NB4 (cell line): Measurements from ENCODE around the gene NOP9.

Experiments
- CTCF ChIP-seq: IDR thresholded peaks from one replicate; pipeline ENCODE4 v1.5.1; 2012; ENCODE audit warnings: low read depth, low read length
- MAX ChIP-seq: IDR thresholded peaks from 2 replicates; pipeline ENCODE4 v1.6.1; 2011; ENCODE audit warnings: low read depth, low read length
- MYC ChIP-seq: IDR thresholded peaks from 2 replicates; pipeline ENCODE4 v1.6.1; 2011; ENCODE audit warnings: low read depth, low read length
- POLR2A ChIP-seq: IDR thresholded peaks from 2 replicates; pipeline ENCODE4 v1.6.1; 2011; ENCODE audit warnings: mild to moderate bottlenecking; ENCODE audit not compliant: insufficient read length; ENCODE audit errors: extremely low read depth

DNA sequence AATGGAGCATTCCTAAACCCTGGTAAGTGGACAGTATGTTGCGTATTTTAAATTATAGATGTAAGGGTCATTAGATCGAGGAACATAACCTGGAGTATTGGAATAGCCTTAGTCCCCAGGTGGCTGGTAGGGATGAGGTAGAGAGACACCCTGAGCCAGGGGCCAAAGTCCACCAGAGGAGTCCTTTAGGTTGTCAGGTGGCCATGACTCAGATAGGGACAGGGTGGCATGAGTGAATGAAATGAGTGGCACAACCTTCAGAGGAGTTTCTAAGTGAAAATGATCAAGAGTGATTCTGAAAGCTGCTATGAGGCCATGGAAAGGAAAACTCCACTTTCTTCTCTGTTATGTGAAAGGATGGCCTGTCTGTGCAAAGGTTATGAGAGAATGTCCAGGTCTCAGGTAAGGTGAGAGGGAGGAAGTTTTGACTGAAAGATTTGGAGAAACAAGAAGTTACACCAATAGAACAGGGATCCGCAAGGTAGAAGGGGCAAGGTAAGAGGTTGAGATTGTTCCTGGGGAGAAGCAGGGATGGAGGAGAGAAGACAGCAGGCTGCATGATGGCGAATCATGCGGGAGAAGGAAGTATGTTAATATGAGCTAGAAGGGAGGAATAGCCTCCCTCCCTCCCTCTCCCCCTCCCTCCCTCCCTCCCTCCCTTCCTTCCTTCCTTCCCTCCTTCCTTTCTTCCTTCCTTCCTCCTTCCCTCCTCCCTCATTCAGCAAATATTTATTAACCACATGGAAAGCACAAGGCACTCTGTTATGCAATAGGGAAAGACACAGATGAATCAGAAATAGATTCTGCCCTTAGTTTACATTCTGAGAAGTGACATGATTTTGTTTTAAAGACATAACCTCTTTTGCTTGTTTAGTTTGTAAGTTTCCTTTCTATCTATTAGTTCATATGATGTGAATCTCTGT is 54.2 kb downstream of the NOP9 start:
- no peak for TF ChIP-seq CTCF
- no peak for TF ChIP-seq POLR2A
- TF ChIP-seq MAX, result no peak
- no peak for TF ChIP-seq MYC
